ENCODE results near the gene RND1. TPM values are rescaled to one million over a fixed set of nuclear protein-coding genes. Genes with fewer than 3 reads are reported as not detected.

Gene RND1
- total and polyA plus RNA-seq, 2 experiments from 2014 or later, result 9.3 to 10.4 TPM

DNA sequence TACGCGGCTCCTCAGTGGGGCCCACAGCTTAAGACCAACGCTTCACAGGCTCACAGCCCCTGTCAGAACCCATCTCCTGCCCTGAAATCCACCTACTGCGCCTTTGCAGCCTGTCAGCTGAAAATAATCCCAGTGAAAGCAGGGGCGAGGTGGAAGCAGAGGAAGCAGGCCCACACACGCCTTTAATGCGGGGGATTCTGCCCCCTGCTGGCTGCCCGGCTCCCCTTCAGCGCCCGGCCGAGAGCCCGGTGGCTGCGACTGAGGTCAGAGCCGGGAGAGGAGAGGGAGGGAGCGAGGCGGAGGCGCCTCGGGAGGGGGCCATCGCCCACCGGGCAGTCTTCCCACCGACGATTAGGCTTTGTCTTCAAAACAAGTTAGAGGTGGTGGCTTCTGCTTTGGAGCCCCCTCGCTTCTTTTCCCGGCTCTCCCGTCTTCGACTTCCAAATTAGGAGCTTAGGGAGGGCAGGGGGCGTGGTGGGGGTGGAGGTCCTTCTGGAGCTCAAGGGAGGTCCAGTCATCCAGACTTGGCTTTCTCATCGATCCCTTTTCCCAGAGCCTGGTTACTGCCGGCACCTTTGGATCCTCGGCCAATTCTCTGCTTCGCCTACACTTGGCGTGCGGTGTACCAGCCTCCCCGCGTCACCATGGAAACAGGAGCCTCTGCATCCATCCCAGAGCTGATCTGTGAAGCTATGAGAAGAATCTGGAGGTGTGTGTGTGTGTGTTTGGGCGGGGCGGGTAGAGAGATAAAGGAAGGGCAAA is 25.2 kb upstream of the RND1 start (continued):
- TF ChIP-seq, protein P1, sequence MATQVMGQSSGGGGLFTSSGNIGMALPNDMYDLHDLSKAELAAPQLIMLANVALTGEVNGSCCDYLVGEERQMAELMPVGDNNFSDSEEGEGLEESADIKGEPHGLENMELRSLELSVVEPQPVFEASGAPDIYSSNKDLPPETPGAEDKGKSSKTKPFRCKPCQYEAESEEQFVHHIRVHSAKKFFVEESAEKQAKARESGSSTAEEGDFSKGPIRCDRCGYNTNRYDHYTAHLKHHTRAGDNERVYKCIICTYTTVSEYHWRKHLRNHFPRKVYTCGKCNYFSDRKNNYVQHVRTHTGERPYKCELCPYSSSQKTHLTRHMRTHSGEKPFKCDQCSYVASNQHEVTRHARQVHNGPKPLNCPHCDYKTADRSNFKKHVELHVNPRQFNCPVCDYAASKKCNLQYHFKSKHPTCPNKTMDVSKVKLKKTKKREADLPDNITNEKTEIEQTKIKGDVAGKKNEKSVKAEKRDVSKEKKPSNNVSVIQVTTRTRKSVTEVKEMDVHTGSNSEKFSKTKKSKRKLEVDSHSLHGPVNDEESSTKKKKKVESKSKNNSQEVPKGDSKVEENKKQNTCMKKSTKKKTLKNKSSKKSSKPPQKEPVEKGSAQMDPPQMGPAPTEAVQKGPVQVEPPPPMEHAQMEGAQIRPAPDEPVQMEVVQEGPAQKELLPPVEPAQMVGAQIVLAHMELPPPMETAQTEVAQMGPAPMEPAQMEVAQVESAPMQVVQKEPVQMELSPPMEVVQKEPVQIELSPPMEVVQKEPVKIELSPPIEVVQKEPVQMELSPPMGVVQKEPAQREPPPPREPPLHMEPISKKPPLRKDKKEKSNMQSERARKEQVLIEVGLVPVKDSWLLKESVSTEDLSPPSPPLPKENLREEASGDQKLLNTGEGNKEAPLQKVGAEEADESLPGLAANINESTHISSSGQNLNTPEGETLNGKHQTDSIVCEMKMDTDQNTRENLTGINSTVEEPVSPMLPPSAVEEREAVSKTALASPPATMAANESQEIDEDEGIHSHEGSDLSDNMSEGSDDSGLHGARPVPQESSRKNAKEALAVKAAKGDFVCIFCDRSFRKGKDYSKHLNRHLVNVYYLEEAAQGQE (IDR thresholded peaks at IDR 0.05; ENCODE audit: unreplicated experiment), result no peak
- no peak for TF ChIP-seq STAT1 (IDR thresholded peaks at IDR 0.05; ENCODE audit: unreplicated experiment)
- TF ChIP-seq NANOG (IDR thresholded peaks at IDR 0.05; ENCODE audit: borderline replicate concordance), result no peak
- TF ChIP-seq ZNF331 (CRISPR knock-in tag; IDR thresholded peaks at IDR 0.05; ENCODE audit: low read depth), result no peak
- no peak for TF ChIP-seq ZNF114 (CRISPR knock-in tag; IDR thresholded peaks at IDR 0.05)
- TF ChIP-seq EZH2 (IDR thresholded peaks at IDR 0.05; ENCODE audit: low read depth, unreplicated experiment), result no peak
- no peak for TF ChIP-seq POLR2AphosphoS5 (IDR thresholded peaks at IDR 0.05; ENCODE audit: low read depth)

DNA sequence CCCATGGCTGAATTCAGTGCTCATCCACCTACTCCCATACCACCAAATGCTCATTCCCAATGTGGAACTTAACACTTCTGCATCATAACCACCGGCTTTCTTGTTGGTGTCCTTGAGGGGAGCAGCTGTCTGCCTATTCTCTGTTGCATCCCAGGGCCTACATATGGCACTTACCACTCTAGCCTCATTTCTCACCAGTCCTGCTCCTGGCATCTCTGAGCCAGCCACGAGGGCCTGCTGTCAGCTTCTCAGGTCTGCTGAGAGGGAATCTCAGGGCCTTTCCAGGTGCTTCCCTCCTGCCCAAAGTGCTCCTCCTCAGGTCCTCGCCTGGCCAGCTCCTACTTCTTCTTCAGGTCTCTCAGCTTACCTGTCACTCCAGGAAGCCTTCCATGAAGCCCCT is 24.0 kb upstream of the RND1 start:
- Histone ChIP-seq H3K27ac (ENCODE audit: low read depth) (no peak overlapping the region), H3K4me1 (ENCODE audit: insufficient read depth) (peaks cover 4% of the 10 kb centered on the region), H3K79me2 (replicated peaks; ENCODE audit: insufficient read depth) (no peaks in the 10 kb centered on the region), H3F3A (replicated peaks; ENCODE audit: low read depth) (peaks cover 4% of the 10 kb centered on the region; the same call in 1 of the 2 replicates), H4K20me1 (replicated peaks; ENCODE audit: insufficient read depth) (no peaks in the 10 kb centered on the region), H3K4me2 (no peak overlapping the region), H3K9me2 (ENCODE audit: insufficient read depth) (no peaks in the 10 kb centered on the region), H3K4me3 (no peak overlapping the region), H2AFZ (no peak overlapping the region), H3K36me3 (ENCODE audit: insufficient read depth) (no peaks in the 10 kb centered on the region), H3K27me3 (ENCODE audit: insufficient read depth) (peaks cover 9% of the 10 kb centered on the region)
- DNase-seq (ENCODE audit: low spot score), result no peak
- no peaks in the 10 kb centered on the region for H3K9me3 Mint-ChIP-seq
- no peak for ATAC-seq
- H3K36me3 Mint-ChIP-seq (ENCODE audit: low read depth), result no peaks in the 10 kb centered on the region
- peaks cover 8% of the 10 kb centered on the region; the same call in 2 of the 3 replicates for H3K4me1 Mint-ChIP-seq
- H3K27me3 Mint-ChIP-seq (ENCODE audit: insufficient read depth, low read depth, poor library complexity), result peaks cover 16% of the 10 kb centered on the region
- no peak overlapping the region for H3K27ac Mint-ChIP-seq
- no peak for TF ChIP-seq JUNB (IDR thresholded peaks at IDR 0.05; ENCODE audit: unreplicated experiment)
- TF ChIP-seq, protein P2, sequence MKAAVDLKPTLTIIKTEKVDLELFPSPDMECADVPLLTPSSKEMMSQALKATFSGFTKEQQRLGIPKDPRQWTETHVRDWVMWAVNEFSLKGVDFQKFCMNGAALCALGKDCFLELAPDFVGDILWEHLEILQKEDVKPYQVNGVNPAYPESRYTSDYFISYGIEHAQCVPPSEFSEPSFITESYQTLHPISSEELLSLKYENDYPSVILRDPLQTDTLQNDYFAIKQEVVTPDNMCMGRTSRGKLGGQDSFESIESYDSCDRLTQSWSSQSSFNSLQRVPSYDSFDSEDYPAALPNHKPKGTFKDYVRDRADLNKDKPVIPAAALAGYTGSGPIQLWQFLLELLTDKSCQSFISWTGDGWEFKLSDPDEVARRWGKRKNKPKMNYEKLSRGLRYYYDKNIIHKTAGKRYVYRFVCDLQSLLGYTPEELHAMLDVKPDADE (IDR thresholded peaks at IDR 0.05), result no peak
- no peak for TF ChIP-seq EZH2 (IDR thresholded peaks at IDR 0.05; ENCODE audit: low read depth, unreplicated experiment)
- TF ChIP-seq NANOG (IDR thresholded peaks at IDR 0.05; ENCODE audit: borderline replicate concordance), result no peak
- TF ChIP-seq, protein P3, sequence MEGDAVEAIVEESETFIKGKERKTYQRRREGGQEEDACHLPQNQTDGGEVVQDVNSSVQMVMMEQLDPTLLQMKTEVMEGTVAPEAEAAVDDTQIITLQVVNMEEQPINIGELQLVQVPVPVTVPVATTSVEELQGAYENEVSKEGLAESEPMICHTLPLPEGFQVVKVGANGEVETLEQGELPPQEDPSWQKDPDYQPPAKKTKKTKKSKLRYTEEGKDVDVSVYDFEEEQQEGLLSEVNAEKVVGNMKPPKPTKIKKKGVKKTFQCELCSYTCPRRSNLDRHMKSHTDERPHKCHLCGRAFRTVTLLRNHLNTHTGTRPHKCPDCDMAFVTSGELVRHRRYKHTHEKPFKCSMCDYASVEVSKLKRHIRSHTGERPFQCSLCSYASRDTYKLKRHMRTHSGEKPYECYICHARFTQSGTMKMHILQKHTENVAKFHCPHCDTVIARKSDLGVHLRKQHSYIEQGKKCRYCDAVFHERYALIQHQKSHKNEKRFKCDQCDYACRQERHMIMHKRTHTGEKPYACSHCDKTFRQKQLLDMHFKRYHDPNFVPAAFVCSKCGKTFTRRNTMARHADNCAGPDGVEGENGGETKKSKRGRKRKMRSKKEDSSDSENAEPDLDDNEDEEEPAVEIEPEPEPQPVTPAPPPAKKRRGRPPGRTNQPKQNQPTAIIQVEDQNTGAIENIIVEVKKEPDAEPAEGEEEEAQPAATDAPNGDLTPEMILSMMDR (conservative IDR thresholded peaks at IDR 0.05; ENCODE audit: low read depth in 2 of 2), result no peak
- TF ChIP-seq, protein P1 (IDR thresholded peaks at IDR 0.05; ENCODE audit: unreplicated experiment), result no peak
- no peak for TF ChIP-seq EZH2phosphoT487 (IDR thresholded peaks at IDR 0.05; ENCODE audit: unreplicated experiment)
- no peak for TF ChIP-seq ZNF331 (CRISPR knock-in tag; IDR thresholded peaks at IDR 0.05; ENCODE audit: low read depth)
- no peak for TF ChIP-seq STAT1 (IDR thresholded peaks at IDR 0.05; ENCODE audit: unreplicated experiment)
- no peak overlapping the region for H3K4me3 Mint-ChIP-seq
